NCI-H2029 (cell line): Measurements from ENCODE around the gene XCL1.
"Not testable (repeated sequence)": the region's sequence is repeated elsewhere in the genome, so short reads cannot be mapped to it uniquely, and the experiment has no call there.

Experiments used
- DNase-seq: peaks from one replicate; lab custom pipeline; 2025; lab: John Stamatoyannopoulos, UW

Gene XCL1

DNA sequence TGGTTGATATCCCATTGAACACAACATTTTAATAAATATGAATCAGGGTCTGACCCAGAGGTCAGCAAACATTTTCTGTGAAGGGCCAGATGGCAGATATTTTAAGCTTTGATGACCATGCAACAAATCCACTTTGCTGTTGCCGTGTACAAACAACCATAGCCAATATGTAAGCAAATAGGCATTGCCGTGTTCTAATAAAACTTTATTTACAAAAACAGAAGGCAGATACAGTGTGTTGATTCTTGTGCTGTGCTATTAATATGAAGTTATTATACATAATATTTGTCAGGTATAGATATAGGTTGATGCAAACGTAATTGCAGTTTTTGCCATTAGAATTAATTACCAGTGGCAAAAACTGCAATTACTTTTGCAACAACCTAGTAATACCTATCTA lies 8.8 kb upstream of the XCL1 start:
- no peak for DNase-seq

DNA sequence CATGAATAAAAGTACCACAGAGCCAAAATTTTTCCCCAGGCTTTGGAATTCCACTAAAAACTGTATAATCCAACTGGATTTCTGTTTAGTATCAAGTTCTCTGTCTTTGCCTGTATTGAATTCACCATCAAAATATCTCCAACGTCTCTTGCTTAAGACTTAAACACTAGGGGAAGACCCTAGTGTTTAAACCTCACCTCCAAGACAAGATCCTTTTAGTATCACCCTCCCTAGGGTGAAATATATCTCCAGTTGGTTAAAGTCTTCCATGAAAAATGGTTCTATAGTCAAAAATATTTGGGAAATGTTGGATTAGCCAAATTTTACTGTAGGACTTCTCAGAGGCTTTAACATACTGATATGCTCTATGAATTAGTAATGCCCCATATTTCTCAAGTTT lies 8.1 kb upstream of the XCL1 start:
- DNase-seq = no peak

GRCh38 chr1:168570652-168571051 lies 5.8 kb upstream of the XCL1 start:
- DNase-seq = no peak

DNA sequence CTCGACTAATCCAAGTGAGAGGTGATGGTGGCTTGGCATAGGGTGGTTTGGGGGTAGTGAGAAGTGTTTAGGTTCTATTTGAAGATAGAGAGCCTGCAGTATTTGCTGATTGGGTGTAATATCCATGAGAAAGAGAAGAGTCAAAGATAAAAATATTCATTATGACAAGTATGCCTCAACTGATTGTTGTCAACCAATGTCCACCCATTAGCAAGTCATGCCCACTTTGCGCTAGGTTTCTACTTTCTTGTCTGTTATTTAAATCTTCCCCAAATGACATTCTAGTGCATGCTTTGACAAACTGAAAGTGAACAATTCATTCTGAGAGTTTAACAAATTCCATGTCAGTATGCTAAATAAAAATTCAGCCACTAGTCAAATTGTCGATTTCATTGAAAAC lies 3.8 kb upstream of the XCL1 start:
- no peak for DNase-seq

- DNase-seq = not testable (repeated sequence)
Measured at GRCh38 chr1:168574234-168574633, 2.2 kb upstream of the XCL1 start.

DNA sequence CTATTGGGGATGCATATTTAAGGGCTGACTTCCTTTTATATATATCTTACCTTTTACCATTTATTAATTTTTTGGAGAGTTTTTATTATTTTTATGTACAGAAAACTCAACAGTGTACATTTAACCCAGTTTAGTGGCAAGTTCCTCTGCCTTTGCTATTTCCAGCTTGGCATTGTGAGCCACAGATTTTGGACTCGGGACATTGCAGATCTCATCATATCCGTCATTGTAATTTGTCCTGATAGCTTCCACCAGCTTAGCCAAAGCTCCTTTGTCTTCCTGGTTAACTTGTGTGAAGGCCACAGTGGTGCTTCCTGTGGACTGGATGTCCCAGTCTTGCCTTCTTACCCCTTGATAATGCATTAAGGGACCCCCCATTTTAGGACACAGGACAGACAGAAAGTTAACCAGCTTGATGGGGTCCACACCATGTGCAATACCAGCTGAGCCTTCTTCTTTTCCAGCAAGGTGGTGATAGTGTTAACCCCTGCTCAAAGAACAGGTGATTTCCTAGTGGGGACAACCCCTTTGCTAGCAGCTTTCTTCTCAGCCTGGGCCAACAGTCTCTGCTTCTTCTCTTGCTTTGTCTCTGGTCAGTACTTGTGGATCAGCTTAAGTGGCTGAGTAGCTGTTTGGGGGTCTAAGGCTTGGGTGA lies 2.3 kb downstream of the XCL1 start:
- DNase-seq = not testable (repeated sequence)

- DNase-seq = not testable (repeated sequence)
Measured at GRCh38 chr1:168580290-168580689, 3.9 kb downstream of the XCL1 start.

DNA sequence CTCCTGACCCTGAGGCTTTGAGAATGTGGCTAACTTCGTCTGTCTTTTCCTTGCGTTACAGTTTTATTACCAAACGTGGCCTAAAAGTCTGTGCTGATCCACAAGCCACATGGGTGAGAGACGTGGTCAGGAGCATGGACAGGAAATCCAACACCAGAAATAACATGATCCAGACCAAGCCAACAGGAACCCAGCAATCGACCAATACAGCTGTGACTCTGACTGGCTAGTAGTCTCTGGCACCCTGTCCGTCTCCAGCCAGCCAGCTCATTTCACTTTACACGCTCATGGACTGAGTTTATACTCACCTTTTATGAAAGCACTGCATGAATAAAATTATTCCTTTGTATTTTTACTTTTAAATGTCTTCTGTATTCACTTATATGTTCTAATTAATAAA lies 4.6 kb downstream of the XCL1 start:
- DNase-seq = not testable (repeated sequence)

DNA sequence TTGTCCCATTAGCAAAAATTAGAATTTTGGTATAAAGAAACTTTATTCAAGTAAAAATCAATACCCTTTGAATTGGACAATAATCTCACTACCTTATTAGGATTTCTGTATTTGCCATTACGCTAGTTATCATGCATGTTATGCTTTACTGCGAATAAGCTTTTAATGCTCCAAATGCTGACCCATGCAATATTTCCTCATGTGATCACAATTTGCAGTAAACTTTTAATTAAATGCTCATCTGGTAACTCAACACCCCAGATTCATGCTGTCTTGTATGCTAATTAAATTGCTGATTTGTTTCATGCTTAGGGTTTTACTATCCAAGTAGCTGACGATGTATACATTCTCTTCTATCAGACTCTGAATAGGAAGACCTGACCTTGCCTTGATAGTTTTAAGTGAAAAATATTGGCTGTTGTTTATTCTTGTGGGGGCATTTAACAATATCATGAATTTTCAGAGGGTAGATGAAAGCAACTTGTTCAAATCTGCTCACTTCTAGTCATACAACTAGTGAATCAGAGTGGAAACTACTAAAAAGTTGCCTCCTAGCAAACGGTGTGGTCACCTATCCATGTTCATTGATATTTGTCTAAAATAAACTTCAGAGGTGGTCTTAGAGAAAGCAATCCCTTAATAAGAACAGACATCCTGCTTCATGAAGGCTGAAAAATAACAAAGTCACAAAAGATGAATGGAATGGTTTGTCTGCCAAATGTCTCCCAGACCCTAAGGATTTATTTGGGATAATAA lies 5.6 kb downstream of the XCL1 start:
- no peak for DNase-seq

DNA sequence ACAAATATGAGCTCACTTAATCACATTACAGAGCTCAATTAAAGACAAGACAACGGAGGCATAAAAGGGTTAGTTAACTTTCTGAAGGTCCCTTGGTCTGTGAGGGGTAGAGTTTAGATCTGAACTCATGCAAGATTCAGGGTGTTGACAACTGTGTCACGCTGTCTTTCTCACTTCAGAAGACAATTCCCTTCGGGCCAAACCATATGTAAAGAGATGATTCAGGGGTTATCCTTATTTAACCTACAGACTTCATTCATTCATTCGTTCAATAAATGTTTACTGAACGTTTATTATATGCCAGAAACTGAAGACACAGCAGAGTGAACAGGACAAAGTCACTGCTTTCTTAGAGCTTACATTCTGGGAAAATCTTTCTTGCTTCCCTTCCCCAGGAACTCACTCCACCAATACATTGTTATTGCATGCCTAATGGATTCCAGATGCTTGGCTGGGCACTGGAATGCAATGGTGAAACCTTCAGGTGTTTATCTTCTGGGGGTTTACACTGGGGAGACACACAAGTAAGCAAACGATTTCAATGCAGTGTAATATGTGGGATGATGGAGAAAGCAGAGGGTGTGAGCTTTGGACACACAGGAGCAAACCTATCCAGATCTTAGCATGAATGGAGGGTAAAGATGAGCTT lies 6.4 kb downstream of the XCL1 start:
- DNase-seq = no peak

DNA sequence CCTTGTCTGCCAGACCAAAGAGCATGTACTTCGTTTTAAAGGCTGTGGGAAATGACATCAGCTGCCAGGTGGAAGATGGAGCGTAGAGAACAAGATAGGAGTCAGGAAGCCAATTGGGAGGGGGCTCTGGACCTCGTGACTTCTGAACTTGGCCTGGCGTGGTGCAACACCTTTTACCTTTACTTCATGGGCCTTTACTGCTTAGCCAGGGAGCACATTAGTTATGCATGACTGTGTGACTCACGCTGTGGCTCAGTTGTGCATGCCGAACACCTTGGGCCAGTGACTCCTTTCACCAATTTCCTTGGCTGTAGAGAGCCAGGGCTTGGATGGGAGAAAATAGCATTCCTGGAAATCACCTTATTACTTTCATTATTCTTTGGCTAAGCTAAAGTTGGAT lies 7.2 kb downstream of the XCL1 start:
- DNase-seq = no peak

DNA sequence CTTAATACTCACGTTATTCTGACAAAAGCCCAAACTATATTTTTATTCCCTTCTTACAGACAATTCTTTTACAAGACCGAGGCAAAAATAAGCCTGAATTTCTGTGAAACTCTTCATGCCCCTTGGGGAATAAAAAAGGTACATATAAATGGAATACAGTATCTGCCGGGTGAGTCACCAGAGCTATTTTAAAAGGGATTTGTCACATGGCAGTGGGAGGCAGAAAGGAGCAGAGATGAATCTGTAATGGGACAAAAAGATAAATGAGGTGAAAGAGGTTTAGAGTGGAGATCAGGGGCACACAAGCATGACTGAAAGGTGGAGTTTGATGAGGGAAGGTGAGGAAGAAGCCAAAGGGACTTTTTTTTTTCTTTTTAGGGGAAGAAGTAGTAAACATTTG lies 8.8 kb downstream of the XCL1 start:
- DNase-seq = no peak

DNA sequence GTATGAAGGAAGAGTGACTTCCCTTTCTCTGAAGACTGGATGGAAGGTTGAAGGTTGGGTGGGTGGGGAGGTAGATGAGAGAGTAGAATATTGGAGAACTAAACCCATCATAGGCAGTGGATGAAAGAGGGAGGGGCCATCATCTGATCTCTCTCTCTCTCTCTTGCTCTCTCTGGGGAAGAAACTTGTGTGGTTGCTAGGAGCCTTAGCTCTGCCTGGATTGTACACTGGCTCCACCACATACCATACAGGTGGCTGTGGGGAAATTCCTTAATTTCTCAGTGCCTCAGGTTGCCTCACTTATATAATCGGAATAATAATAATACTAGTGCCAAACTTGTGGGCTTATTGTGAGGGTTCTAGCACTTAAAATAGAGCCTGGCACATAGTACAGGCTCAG lies 9.5 kb downstream of the XCL1 start:
- no peak for DNase-seq

GRCh38 chr1:168589167-168589566 lies 12.8 kb downstream of the XCL1 start:
- no peak for DNase-seq

- no peak for DNase-seq
Measured at GRCh38 chr1:168591066-168591465, 14.7 kb downstream of the XCL1 start.

GRCh38 chr1:168591641-168592250 lies 15.3 kb downstream of the XCL1 start:
- DNase-seq = no peak

DNA sequence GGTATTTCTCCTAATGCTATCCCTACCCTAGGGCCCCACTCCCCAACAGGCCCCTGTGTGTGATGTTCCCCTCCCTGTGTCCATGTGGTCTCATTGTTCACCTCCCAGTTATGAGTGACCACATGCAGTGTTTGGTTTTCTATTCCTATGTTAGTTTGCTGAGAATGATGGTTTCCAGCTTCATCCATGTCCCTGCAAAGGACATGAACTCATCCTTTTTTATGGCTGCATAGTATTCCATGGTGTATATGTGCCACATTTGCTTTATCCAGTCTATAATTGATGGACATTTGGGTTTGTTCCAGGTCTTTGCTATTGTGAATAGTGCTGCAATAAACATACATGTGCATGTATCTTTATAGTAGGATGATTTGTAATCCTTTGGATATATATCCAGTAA lies 19.0 kb downstream of the XCL1 start:
- DNase-seq = not testable (repeated sequence)

GRCh38 chr1:168598125-168598524 lies 21.7 kb downstream of the XCL1 start:
- DNase-seq = no peak

GRCh38 chr1:168598892-168599291 lies 22.5 kb downstream of the XCL1 start:
- DNase-seq = no peak

- no peak for DNase-seq
Measured at GRCh38 chr1:168599641-168600040, 23.2 kb downstream of the XCL1 start.

- no peak for DNase-seq
Measured at GRCh38 chr1:168601051-168601450, 24.6 kb downstream of the XCL1 start.

GRCh38 chr1:168603501-168604110 lies 27.2 kb downstream of the XCL1 start:
- DNase-seq = peak; percentile 63
